SK-N-SH (cell line): ENCODE results near the gene SHB. TPM values are rescaled to one million over a fixed set of nuclear protein-coding genes. Genes with fewer than 3 reads are reported as not detected.

Experiments
- CTCF ChIA-PET: fragments of 300-600, 350-600 bp; formaldehyde crosslinking; extraction: SDS; loops from one replicate; lab custom pipeline; 2021; lab: Yijun Ruan, JAX
- POLR2A ChIA-PET: fragments of 350-600 bp; sonication (Branson Sonifier 250); formaldehyde crosslinking; extraction: SDS; loops from one replicate; lab custom pipeline; 2020; ENCODE audit warnings: antibody characterized with exemption, inconsistent platforms; lab: Yijun Ruan, JAX
- DNase-seq: peaks from one replicate; pipeline ENCODE4 v3.0.0; 2012
- H2AFZ ChIP-seq: fragments of 200-600 bp; sonication (generic); 2 replicates; pipeline ENCODE4 v1.8.1; 2016; ENCODE audit warnings: antibody characterized with exemption, mild to moderate bottlenecking, low read depth
- H3F3A ChIP-seq: fragments of 200-600 bp; sonication (generic); replicated peaks from 2 replicates; pipeline ENCODE3; 2016; ENCODE audit warnings: antibody characterized with exemption, mild to moderate bottlenecking; ENCODE audit not compliant: insufficient read depth
- H3K27ac ChIP-seq, 2 experiments: fragments of 200-500 bp in 1 of 2; fragments of 200-600 bp in 1 of 2; sonication (Bioruptor generic) in 1 of 2; sonication (generic), shearing (Covaris generic) in 1 of 2; 2 replicates each; pipeline versions ENCODE4 v1.5.1 to v1.6.1; 2014 to 2016; ENCODE audit warnings: low read depth in 2 of 2, inconsistent platforms in 1 of 2, low read length in 1 of 2, mild to moderate bottlenecking in 1 of 2, mixed read lengths in 1 of 2
- H3K27me3 ChIP-seq: fragments of 200-600 bp; sonication (generic), shearing (Covaris generic); 2 replicates; pipeline ENCODE4 v1.6.1; 2016; ENCODE audit warnings: mixed run types; ENCODE audit not compliant: insufficient read depth
- H3K36me3 ChIP-seq, 2 experiments: fragments of 200-500 bp in 1 of 2; fragments of 200-600 bp in 1 of 2; sonication (Bioruptor generic) in 1 of 2; sonication (generic) in 1 of 2; replicated peaks in 1 of 2; 2 replicates each; pipeline versions ENCODE3 to v1.5.1; 2014 to 2016; ENCODE audit warnings: low read length in 1 of 2, mild to moderate bottlenecking in 1 of 2; ENCODE audit not compliant: insufficient read depth in 2 of 2, control insufficient read depth in 1 of 2
- H3K4me1 ChIP-seq, 2 experiments: fragments of 200-500 bp in 1 of 2; fragments of 200-600 bp in 1 of 2; sonication (Bioruptor generic) in 1 of 2; sonication (generic), shearing (Covaris generic) in 1 of 2; 2 replicates each; pipeline versions ENCODE4 v1.5.1 to v1.6.1; 2014 to 2016; ENCODE audit warnings: low read depth in 1 of 2, low read length in 1 of 2, mixed run types in 1 of 2; ENCODE audit not compliant: insufficient read depth in 2 of 2, control insufficient read depth in 1 of 2
- H3K4me2 ChIP-seq: fragments of 200-600 bp; sonication (generic), shearing (Covaris generic); 2 replicates; pipeline ENCODE4 v1.6.1; 2017; ENCODE audit warnings: mixed run types
- H3K4me3 ChIP-seq, 2 experiments: fragments of 200-500 bp in 1 of 2; fragments of 200-600 bp in 1 of 2; sonication (Bioruptor generic) in 1 of 2; sonication (generic), shearing (Covaris generic) in 1 of 2; 2 replicates each; pipeline versions ENCODE4 v1.5.1 to v1.8.1; 2014 to 2016; ENCODE audit warnings: low read depth in 2 of 2, inconsistent platforms in 1 of 2, low read length in 1 of 2, mild to moderate bottlenecking in 1 of 2, mixed read lengths in 1 of 2, moderate library complexity in 1 of 2
- H3K79me2 ChIP-seq: fragments of 200-600 bp; sonication (generic); 2 replicates; pipeline ENCODE4 v1.8.1; 2017; ENCODE audit warnings: mild to moderate bottlenecking; ENCODE audit not compliant: insufficient read depth
- H3K9ac ChIP-seq: fragments of 200-600 bp; sonication (generic); 2 replicates; pipeline ENCODE4 v1.6.1; 2017; ENCODE audit warnings: mixed run types
- H3K9me2 ChIP-seq: fragments of 200-600 bp; sonication (generic); 2 replicates; pipeline ENCODE4 v1.6.1; 2017; ENCODE audit warnings: mixed run types
- H3K9me3 ChIP-seq: fragments of 200-600 bp; sonication (generic); 2 replicates; pipeline ENCODE4 v1.6.1; 2017; ENCODE audit warnings: mixed run types, mild to moderate bottlenecking, moderate library complexity
- H4K20me1 ChIP-seq: fragments of 200-600 bp; sonication (generic); 2 replicates; pipeline ENCODE4 v1.6.1; 2017; ENCODE audit warnings: mild to moderate bottlenecking, mixed run types; ENCODE audit not compliant: insufficient read depth
- CHD2 ChIP-seq: fragments of 150-350 bp; IDR thresholded peaks from 2 replicates; pipeline ENCODE4 v1.6.1; 2018; ENCODE audit warnings: low read length; ENCODE audit not compliant: partially characterized antibody
- ELF1 ChIP-seq: IDR thresholded peaks from 2 replicates; pipeline ENCODE4 v1.4.0; 2012
- EP300 ChIP-seq, 2 experiments: IDR thresholded peaks; 2 replicates each; pipeline versions ENCODE4 v1.4.0 to v1.6.1; 2012; ENCODE audit warnings: borderline replicate concordance in 1 of 2, low read depth in 1 of 2, low read length in 1 of 2
- EZH2phosphoT487 ChIP-seq: fragments of 200-600 bp; sonication (generic); IDR thresholded peaks from 2 replicates; pipeline ENCODE4 v1.6.1; 2017; ENCODE audit warnings: low read depth, mixed run types, mild to moderate bottlenecking, antibody characterized with exemption, moderate library complexity, borderline replicate concordance
- FOSL2 ChIP-seq: IDR thresholded peaks from 2 replicates; pipeline ENCODE4 v1.4.0; 2012; ENCODE audit warnings: low read depth, mild to moderate bottlenecking, moderate library complexity, borderline replicate concordance
- FOXM1 ChIP-seq: IDR thresholded peaks from 2 replicates; pipeline ENCODE4 v1.4.0; 2012; ENCODE audit warnings: low read depth, mild to moderate bottlenecking
- GABPA ChIP-seq: IDR thresholded peaks from 2 replicates; pipeline ENCODE4 v1.4.0; 2012; ENCODE audit warnings: low read depth, mild to moderate bottlenecking
- JUND ChIP-seq: IDR thresholded peaks from 2 replicates; pipeline ENCODE4 v1.4.0; 2012
- MXI1 ChIP-seq: IDR thresholded peaks from 2 replicates; pipeline ENCODE4 v1.6.1; 2012; ENCODE audit warnings: mild to moderate bottlenecking, low read depth, low read length, improper control_type of control experiment
- POLR2AphosphoS5 ChIP-seq: IDR thresholded peaks from 2 replicates; pipeline ENCODE4 v1.6.1; 2012; ENCODE audit warnings: low read depth, low read length
- SIN3A ChIP-seq: IDR thresholded peaks from 2 replicates; pipeline ENCODE4 v1.6.1; 2012; ENCODE audit warnings: low read depth, mild to moderate bottlenecking, low read length, moderate library complexity, borderline replicate concordance
- YY1 ChIP-seq: IDR thresholded peaks from 2 replicates; pipeline ENCODE4 v1.4.0; 2012; ENCODE audit warnings: low read depth, mild to moderate bottlenecking
- WGBS: methylation state at CpG from one replicate; pipeline ENCODE4 v1.1.6; 2017; ENCODE audit warnings: low lambda C conversion rate; 5-methylcytosine and 5-hydroxymethylcytosine counted together
- polyA plus RNA-seq, 3 experiments: library from polyadenylated mRNA; depleted of rRNA; stranded (reverse); fragments of >200 nt; gene quantifications; 2 replicates each; pipeline ENCODE4 v1.2.3, GENCODE V29; 2012
- TF ChIP-seq, protein P1 (sequence below): fragments of 150-350 bp; IDR thresholded peaks from 2 replicates; pipeline ENCODE4 v1.6.1; 2016; ENCODE audit warnings: mild to moderate bottlenecking, low read depth, low read length
- TF ChIP-seq, protein P2 (sequence below): IDR thresholded peaks from 2 replicates; pipeline ENCODE4 v1.6.1; 2012; ENCODE audit warnings: mild to moderate bottlenecking, low read depth, low read length, moderate library complexity
- TF ChIP-seq, protein P3 (sequence below): fragments of 150-350 bp; IDR thresholded peaks from 2 replicates; pipeline ENCODE4 v1.6.1; 2017; ENCODE audit warnings: antibody characterized with exemption, low read length, low read depth, borderline replicate concordance
- TF ChIP-seq, protein P4 (sequence below): IDR thresholded peaks from 2 replicates; pipeline ENCODE4 v1.4.0; 2012; ENCODE audit warnings: low read depth, borderline replicate concordance
- TF ChIP-seq, protein P5 (sequence below): IDR thresholded peaks from 2 replicates; pipeline ENCODE4 v1.4.0; 2012; ENCODE audit warnings: low read depth, borderline replicate concordance

Gene SHB
- polyA plus RNA-seq, 1 of the 3 experiments (the other 2 are of a cell fraction) = 26.0 TPM

GRCh38 chr9:37916471-37917312 is 152.3 kb downstream of the SHB start:
- Histone ChIP-seq H3K4me2 (no peak overlapping the region), H3K27me3 (no peaks in the 10 kb centered on the region), H3F3A (peaks cover 12% of the 10 kb centered on the region), H4K20me1 (no peaks in the 10 kb centered on the region), H3K9me2 (no peaks in the 10 kb centered on the region), H3K36me3 (peaks cover 12 to 42% of the 10 kb centered on the region in 2 experiments), H3K9ac (no peak overlapping the region), H3K4me1 (peaks cover 5 to 14% of the 10 kb centered on the region in 2 experiments; a peak in 1 of 4 replicates), H2AFZ (no peak overlapping the region), H3K79me2 (peaks cover 6% of the 10 kb centered on the region; the same call in 1 of the 2 replicates), H3K4me3 (no peak overlapping the region), H3K27ac (peak overlapping the region in 1 of 2 experiments; percentile 36; a peak in 2 of 4 replicates), H3K9me3 (no peaks in the 10 kb centered on the region)
- DNase-seq = no peak
- TF ChIP-seq EZH2phosphoT487 (no peak), CHD2 (no peak), GABPA (no peak), SIN3A (no peak), EP300 (IDR thresholded peaks at IDR 0.05; ENCODE audit: borderline replicate concordance in 1 of 2, low read depth in 1 of 2, low read length in 1 of 2) (no peak), ELF1 (no peak), MXI1 (no peak), FOSL2 (no peak), POLR2AphosphoS5 (no peak), FOXM1 (no peak), JUND (no peak), YY1 (no peak)
- TF ChIP-seq, protein P1, sequence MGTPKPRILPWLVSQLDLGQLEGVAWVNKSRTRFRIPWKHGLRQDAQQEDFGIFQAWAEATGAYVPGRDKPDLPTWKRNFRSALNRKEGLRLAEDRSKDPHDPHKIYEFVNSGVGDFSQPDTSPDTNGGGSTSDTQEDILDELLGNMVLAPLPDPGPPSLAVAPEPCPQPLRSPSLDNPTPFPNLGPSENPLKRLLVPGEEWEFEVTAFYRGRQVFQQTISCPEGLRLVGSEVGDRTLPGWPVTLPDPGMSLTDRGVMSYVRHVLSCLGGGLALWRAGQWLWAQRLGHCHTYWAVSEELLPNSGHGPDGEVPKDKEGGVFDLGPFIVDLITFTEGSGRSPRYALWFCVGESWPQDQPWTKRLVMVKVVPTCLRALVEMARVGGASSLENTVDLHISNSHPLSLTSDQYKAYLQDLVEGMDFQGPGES = no peak
- TF ChIP-seq, protein P2, sequence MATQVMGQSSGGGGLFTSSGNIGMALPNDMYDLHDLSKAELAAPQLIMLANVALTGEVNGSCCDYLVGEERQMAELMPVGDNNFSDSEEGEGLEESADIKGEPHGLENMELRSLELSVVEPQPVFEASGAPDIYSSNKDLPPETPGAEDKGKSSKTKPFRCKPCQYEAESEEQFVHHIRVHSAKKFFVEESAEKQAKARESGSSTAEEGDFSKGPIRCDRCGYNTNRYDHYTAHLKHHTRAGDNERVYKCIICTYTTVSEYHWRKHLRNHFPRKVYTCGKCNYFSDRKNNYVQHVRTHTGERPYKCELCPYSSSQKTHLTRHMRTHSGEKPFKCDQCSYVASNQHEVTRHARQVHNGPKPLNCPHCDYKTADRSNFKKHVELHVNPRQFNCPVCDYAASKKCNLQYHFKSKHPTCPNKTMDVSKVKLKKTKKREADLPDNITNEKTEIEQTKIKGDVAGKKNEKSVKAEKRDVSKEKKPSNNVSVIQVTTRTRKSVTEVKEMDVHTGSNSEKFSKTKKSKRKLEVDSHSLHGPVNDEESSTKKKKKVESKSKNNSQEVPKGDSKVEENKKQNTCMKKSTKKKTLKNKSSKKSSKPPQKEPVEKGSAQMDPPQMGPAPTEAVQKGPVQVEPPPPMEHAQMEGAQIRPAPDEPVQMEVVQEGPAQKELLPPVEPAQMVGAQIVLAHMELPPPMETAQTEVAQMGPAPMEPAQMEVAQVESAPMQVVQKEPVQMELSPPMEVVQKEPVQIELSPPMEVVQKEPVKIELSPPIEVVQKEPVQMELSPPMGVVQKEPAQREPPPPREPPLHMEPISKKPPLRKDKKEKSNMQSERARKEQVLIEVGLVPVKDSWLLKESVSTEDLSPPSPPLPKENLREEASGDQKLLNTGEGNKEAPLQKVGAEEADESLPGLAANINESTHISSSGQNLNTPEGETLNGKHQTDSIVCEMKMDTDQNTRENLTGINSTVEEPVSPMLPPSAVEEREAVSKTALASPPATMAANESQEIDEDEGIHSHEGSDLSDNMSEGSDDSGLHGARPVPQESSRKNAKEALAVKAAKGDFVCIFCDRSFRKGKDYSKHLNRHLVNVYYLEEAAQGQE = no peak
- TF ChIP-seq, protein P3, sequence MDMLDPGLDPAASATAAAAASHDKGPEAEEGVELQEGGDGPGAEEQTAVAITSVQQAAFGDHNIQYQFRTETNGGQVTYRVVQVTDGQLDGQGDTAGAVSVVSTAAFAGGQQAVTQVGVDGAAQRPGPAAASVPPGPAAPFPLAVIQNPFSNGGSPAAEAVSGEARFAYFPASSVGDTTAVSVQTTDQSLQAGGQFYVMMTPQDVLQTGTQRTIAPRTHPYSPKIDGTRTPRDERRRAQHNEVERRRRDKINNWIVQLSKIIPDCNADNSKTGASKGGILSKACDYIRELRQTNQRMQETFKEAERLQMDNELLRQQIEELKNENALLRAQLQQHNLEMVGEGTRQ = no peak
- TF ChIP-seq, protein P4, sequence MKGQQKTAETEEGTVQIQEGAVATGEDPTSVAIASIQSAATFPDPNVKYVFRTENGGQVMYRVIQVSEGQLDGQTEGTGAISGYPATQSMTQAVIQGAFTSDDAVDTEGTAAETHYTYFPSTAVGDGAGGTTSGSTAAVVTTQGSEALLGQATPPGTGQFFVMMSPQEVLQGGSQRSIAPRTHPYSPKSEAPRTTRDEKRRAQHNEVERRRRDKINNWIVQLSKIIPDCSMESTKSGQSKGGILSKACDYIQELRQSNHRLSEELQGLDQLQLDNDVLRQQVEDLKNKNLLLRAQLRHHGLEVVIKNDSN = no peak
- TF ChIP-seq, protein P5, sequence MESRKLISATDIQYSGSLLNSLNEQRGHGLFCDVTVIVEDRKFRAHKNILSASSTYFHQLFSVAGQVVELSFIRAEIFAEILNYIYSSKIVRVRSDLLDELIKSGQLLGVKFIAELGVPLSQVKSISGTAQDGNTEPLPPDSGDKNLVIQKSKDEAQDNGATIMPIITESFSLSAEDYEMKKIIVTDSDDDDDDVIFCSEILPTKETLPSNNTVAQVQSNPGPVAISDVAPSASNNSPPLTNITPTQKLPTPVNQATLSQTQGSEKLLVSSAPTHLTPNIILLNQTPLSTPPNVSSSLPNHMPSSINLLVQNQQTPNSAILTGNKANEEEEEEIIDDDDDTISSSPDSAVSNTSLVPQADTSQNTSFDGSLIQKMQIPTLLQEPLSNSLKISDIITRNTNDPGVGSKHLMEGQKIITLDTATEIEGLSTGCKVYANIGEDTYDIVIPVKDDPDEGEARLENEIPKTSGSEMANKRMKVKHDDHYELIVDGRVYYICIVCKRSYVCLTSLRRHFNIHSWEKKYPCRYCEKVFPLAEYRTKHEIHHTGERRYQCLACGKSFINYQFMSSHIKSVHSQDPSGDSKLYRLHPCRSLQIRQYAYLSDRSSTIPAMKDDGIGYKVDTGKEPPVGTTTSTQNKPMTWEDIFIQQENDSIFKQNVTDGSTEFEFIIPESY = no peak
- ChIA-PET POLR2A (no interaction called here), CTCF (interaction anchor here (0.8 to 6.7 kb wide), 5 partner anchors 13 to 447 kb away, joined by 3 to 124 read pairs (median 5); no protein-coding TSS in a partner anchor)
- WGBS = 92% methylated on average over 10 of the region's 18 CpGs
